Subcutaneous adipose tissue (tissue), 4 donors: ENCODE results near the gene ALDH3B2. TPM values are rescaled to one million over a fixed set of nuclear protein-coding genes. Genes with fewer than 3 reads are reported as not detected.

ENCODE experiments used
- CTCF ChIP-seq: fragments of 450-650 bp; IDR thresholded peaks from one replicate; pipeline ENCODE4 v1.5.1; 2016; ENCODE audit warnings: low read depth, mild to moderate bottlenecking, control low read depth, antibody characterized with exemption, moderate library complexity
- total RNA-seq, 4 donors: library from RNA; depleted of rRNA; stranded (reverse); fragments of >200 nt; gene quantifications; one replicate each; pipeline ENCODE4 v1.1.0, GENCODE V29; 2016

The ALDH3B2 gene
- total RNA-seq, 4 donors from 2014 or later, result not detected

- no peak for TF ChIP-seq CTCF
Measured at GRCh38 chr11:67641338-67642172, 32.9 kb downstream of the ALDH3B2 start.

GRCh38 chr11:67640758-67641337 lies 33.6 kb downstream of the ALDH3B2 start:
- TF ChIP-seq CTCF, result no peak

GRCh38 chr11:67640021-67640757 lies 34.2 kb downstream of the ALDH3B2 start:
- TF ChIP-seq CTCF, result no peak

GRCh38 chr11:67639438-67639859 lies 35.0 kb downstream of the ALDH3B2 start, which contains the start of gene TBX10:
TSS of gene TBX10 (minus strand) at chr11:67639763. CDS start at chr11:67639472, 291 bp downstream.
- no peak for TF ChIP-seq CTCF

- no peak for TF ChIP-seq CTCF
Measured at GRCh38 chr11:67638535-67639437, 35.6 kb downstream of the ALDH3B2 start.

GRCh38 chr11:67636962-67637361 lies 37.5 kb downstream of the ALDH3B2 start:
- TF ChIP-seq CTCF, result no peak
